Measurements from ENCODE around the gene NAA25. TPM values are rescaled to one million over a fixed set of nuclear protein-coding genes. Genes with fewer than 3 reads are reported as not detected.

The NAA25 gene
- polyA plus RNA-seq, 1 of the 3 experiments (the other 2 are of a cell fraction): 4.4 TPM

DNA sequence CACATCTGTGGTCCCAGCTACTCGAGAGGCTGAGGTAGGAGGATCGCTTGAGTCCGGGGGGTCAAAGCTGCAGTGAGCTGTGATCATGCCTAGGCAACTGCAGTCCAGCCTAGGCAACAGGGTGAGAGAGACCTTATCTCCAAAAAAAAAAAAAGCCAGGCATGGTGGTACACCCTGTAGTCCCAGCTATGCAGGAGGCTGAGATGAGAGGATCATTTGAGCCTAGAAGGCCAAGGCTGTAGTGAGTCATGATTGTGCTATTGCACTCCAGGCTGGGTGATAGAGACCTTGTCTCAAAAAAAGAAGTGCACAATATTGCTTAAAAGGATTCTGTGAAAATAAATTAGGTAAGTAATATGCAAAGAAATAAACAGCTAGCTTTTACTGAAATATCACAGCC is 17.0 kb downstream of the NAA25 start:
- DNase-seq: no peak
- Histone ChIP-seq H4K20me1 (ENCODE audit: insufficient read depth) (peaks cover 13% of the 10 kb centered on the region), H3K9me3 (no peaks in the 10 kb centered on the region), H2AFZ (ENCODE audit: low read depth) (no peak overlapping the region), H3K36me3 (replicated peaks in 1 of 2; ENCODE audit: control insufficient read depth in 1 of 2, insufficient read depth in 2 of 2, low read length in 1 of 2) (peaks cover 16 to 59% of the 10 kb centered on the region in 2 experiments), H3K9ac (no peak overlapping the region), H3K4me2 (no peak overlapping the region), H3K27me3 (ENCODE audit: insufficient read depth) (no peaks in the 10 kb centered on the region), H3F3A (replicated peaks; ENCODE audit: insufficient read depth) (peaks cover 18% of the 10 kb centered on the region), H3K4me3 (ENCODE audit: low read depth in 2 of 2, low read length in 1 of 2) (no peak overlapping the region), H3K79me2 (ENCODE audit: insufficient read depth) (peaks cover 83% of the 10 kb centered on the region), H3K9me2 (no peaks in the 10 kb centered on the region), H3K4me1 (ENCODE audit: control insufficient read depth in 1 of 2, insufficient read depth in 2 of 2, low read depth in 1 of 2, low read length in 1 of 2) (peaks cover 0 to 7% of the 10 kb centered on the region in 2 experiments; a peak in 1 of 4 replicates), H3K27ac (ENCODE audit: low read depth in 2 of 2, low read length in 1 of 2) (no peak overlapping the region)
- ChIA-PET CTCF (interaction anchor here (0.6 to 1.2 kb wide), 2 partner anchors 14 to 26 kb away, joined by 3 read pairs; no protein-coding TSS in a partner anchor), POLR2A (no interaction called here)
- TF ChIP-seq EP300 (IDR thresholded peaks at IDR 0.05; ENCODE audit: borderline replicate concordance in 1 of 2, low read depth in 1 of 2, low read length in 1 of 2) (no peak), PBX3 (IDR thresholded peaks at IDR 0.05) (no peak)
- TF ChIP-seq, protein P1, sequence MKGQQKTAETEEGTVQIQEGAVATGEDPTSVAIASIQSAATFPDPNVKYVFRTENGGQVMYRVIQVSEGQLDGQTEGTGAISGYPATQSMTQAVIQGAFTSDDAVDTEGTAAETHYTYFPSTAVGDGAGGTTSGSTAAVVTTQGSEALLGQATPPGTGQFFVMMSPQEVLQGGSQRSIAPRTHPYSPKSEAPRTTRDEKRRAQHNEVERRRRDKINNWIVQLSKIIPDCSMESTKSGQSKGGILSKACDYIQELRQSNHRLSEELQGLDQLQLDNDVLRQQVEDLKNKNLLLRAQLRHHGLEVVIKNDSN (IDR thresholded peaks at IDR 0.05; ENCODE audit: borderline replicate concordance, low read depth): no peak
- 96% methylated on average over 3 of the region's 3 CpGs for WGBS (ENCODE audit: low lambda C conversion rate)

- ChIA-PET CTCF (interaction anchor here (0.6 kb wide), 1 partner anchor 17 kb away, joined by 3 read pairs; no protein-coding TSS in a partner anchor), POLR2A (no interaction called here)
- Histone ChIP-seq H3K4me2 (no peak overlapping the region), H3K79me2 (ENCODE audit: insufficient read depth) (peaks cover 76% of the 10 kb centered on the region), H3F3A (replicated peaks; ENCODE audit: insufficient read depth) (peaks cover 30% of the 10 kb centered on the region), H3K9me2 (no peaks in the 10 kb centered on the region), H3K4me1 (ENCODE audit: control insufficient read depth in 1 of 2, insufficient read depth in 2 of 2, low read depth in 1 of 2, low read length in 1 of 2) (peaks cover 0 to 7% of the 10 kb centered on the region in 2 experiments; a peak in 1 of 4 replicates), H3K9ac (no peak overlapping the region), H2AFZ (ENCODE audit: low read depth) (no peak overlapping the region), H3K27me3 (ENCODE audit: insufficient read depth) (no peaks in the 10 kb centered on the region), H4K20me1 (ENCODE audit: insufficient read depth) (peaks cover 8% of the 10 kb centered on the region; the same call in 1 of the 2 replicates), H3K27ac (ENCODE audit: low read depth in 2 of 2, low read length in 1 of 2) (peak overlapping the region in 1 of 2 experiments; percentile 19; a peak in 1 of 4 replicates), H3K4me3 (ENCODE audit: low read depth in 2 of 2, low read length in 1 of 2) (no peak overlapping the region), H3K36me3 (replicated peaks in 1 of 2; ENCODE audit: control insufficient read depth in 1 of 2, insufficient read depth in 2 of 2, low read length in 1 of 2) (peaks cover 16 to 65% of the 10 kb centered on the region in 2 experiments), H3K9me3 (no peaks in the 10 kb centered on the region)
- TF ChIP-seq, protein P1 (IDR thresholded peaks at IDR 0.05; ENCODE audit: borderline replicate concordance, low read depth): no peak
- no peak for DNase-seq
- 92% methylated on average over 1 of the region's 1 CpG for WGBS (ENCODE audit: low lambda C conversion rate)
These were observed 20.7 kb downstream of the NAA25 start for GRCh38 chr12:112087851-112088250.

DNA sequence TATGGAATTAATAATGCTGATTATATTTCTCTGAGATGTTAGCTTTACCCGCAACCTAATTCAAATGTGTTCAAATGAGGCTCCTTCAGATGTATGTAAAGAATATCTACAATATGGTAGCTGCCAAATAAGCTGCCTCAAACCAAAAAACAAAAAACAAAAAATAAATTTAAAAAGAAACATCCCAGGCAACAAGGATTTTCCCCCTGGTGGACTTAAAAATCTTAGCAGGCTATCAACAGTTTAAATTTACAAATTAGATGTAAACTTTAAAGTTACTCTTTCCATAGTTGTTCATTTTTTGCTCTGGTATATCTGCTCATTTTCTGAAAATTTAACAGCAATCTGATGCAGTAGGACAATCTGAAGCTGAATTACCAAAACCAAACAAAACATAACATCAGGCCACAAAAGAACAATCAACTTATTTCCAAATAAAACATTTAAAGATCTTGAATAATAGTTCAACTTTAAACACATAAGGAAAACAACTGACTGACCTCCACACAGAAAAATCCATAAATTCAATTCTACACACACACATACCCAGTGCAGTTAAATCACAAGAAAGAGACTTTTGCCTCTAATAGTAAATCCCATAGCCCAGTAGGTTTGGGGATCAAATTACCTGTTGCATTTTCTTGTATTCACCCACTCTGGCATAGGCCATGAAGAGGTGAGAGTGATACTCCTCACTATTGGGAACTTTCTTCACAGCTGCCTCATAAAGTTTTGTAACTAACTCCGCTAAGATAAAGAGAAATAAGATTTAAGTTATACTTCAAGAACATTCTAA is 21.3 kb downstream of the NAA25 start:
- peaks cover 72% of the 10 kb centered on the region for H3K79me2 ChIP-seq (ENCODE audit: insufficient read depth)
- H3F3A ChIP-seq (replicated peaks; ENCODE audit: insufficient read depth): peaks cover 30% of the 10 kb centered on the region
- H3K4me3 ChIP-seq (ENCODE audit: low read depth in 2 of 2, low read length in 1 of 2): no peak overlapping the region
- no peak overlapping the region for H2AFZ ChIP-seq (ENCODE audit: low read depth)
- peaks cover 8% of the 10 kb centered on the region; the same call in 1 of the 2 replicates for H4K20me1 ChIP-seq (ENCODE audit: insufficient read depth)
- H3K36me3 ChIP-seq (replicated peaks in 1 of 2; ENCODE audit: control insufficient read depth in 1 of 2, insufficient read depth in 2 of 2, low read length in 1 of 2): peaks cover 16 to 63% of the 10 kb centered on the region in 2 experiments
- POLR2A ChIA-PET: no interaction called here
- H3K9me3 ChIP-seq: no peaks in the 10 kb centered on the region
- no peak overlapping the region for H3K4me2 ChIP-seq
- peak overlapping the region in 1 of 2 experiments; percentile 19; a peak in 1 of 4 replicates for H3K27ac ChIP-seq (ENCODE audit: low read depth in 2 of 2, low read length in 1 of 2)
- TF ChIP-seq TEAD4 (IDR thresholded peaks at IDR 0.05; ENCODE audit: borderline replicate concordance, insufficient read depth): no peak
- TF ChIP-seq PBX3 (IDR thresholded peaks at IDR 0.05): no peak
- no peak for TF ChIP-seq YY1 (IDR thresholded peaks at IDR 0.05; ENCODE audit: low read depth)
- TF ChIP-seq CTCF (IDR thresholded peaks at IDR 0.05): peak; percentile 54
- no peak for TF ChIP-seq NFIC (IDR thresholded peaks at IDR 0.05; ENCODE audit: borderline replicate concordance)
- peaks cover 0 to 7% of the 10 kb centered on the region in 2 experiments; a peak in 1 of 4 replicates for H3K4me1 ChIP-seq (ENCODE audit: control insufficient read depth in 1 of 2, insufficient read depth in 2 of 2, low read depth in 1 of 2, low read length in 1 of 2)
- WGBS (ENCODE audit: low lambda C conversion rate): 98% methylated on average over 2 of the region's 2 CpGs
- CTCF ChIA-PET: interaction anchor here (0.6 to 1.3 kb wide), 4 partner anchors 14 to 300 kb away, joined by 3 to 5 read pairs (median 3); partner anchors contain the start of gene ERP29
- no peak overlapping the region for H3K9ac ChIP-seq
- H3K9me2 ChIP-seq: no peaks in the 10 kb centered on the region
- H3K27me3 ChIP-seq (ENCODE audit: insufficient read depth): no peaks in the 10 kb centered on the region
- DNase-seq: no peak

Measured in SK-N-SH (cell line).